GM20000 (cell line): ENCODE measurements around the gene PPP3CB.

Source experiments
- DNase-seq: peaks from one replicate; pipeline ENCODE4 v3.0.0; 2012; ENCODE audit warnings: low spot score
- TF ChIP-seq, protein P1 (sequence below): IDR thresholded peaks from 2 replicates; pipeline ENCODE4 v1.5.1; 2012; ENCODE audit warnings: mild to moderate bottlenecking, control low read depth; ENCODE audit errors: extremely low read depth, missing control alignments

PPP3CB gene

DNA sequence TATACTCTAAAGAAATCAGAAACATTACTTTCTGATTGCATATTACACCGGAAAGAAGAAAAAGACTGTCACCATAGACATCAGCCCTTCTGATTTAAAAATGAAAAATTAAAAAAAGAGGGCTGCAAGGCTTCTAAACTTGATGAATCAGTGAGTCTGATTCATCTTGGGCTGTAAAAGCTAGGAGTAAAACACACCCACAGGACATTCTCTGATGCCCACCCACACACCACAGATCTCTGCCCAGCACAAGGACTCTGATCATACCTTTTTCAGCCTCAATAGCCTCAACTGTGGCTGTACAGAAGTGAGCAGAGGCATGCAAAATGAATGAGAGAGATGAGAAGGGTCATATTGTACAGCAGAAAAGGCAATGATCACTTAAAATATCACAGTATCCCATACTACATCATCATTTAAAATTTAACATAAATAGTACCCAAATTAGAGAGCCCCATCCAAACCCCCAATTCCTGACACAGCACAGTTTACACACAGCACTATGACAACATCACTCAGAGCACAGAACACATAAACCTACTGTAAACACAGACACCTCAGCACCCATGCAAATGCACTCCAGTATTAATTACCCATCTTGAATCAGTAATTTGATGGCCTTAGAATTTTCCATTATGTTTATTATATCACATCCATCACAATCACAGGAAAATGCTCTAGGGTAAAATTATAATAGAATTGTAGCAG is 56.1 kb downstream of the PPP3CB start:
- no peak for DNase-seq
- TF ChIP-seq, protein P1, sequence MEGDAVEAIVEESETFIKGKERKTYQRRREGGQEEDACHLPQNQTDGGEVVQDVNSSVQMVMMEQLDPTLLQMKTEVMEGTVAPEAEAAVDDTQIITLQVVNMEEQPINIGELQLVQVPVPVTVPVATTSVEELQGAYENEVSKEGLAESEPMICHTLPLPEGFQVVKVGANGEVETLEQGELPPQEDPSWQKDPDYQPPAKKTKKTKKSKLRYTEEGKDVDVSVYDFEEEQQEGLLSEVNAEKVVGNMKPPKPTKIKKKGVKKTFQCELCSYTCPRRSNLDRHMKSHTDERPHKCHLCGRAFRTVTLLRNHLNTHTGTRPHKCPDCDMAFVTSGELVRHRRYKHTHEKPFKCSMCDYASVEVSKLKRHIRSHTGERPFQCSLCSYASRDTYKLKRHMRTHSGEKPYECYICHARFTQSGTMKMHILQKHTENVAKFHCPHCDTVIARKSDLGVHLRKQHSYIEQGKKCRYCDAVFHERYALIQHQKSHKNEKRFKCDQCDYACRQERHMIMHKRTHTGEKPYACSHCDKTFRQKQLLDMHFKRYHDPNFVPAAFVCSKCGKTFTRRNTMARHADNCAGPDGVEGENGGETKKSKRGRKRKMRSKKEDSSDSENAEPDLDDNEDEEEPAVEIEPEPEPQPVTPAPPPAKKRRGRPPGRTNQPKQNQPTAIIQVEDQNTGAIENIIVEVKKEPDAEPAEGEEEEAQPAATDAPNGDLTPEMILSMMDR: no peak

DNA sequence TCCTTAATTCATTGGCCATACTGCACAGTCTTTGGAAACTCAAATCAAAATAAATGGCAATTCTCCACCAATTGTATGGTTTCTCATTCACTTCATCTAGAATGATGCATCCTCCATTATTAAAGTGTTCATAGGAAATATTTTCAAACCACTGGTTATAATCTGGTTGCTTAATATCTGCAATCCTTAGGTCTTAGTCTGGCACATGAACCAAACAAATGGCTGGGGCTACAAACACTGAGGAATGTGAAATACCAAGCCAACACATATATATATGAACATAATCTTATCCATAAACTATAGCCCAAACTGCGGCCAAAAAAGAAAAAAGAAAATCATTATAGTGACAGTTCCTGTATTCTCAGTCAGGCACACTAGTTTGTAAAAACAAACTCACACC is 56.8 kb downstream of the PPP3CB start:
- DNase-seq: no peak
- TF ChIP-seq, protein P1: no peak

- TF ChIP-seq, protein P1: no peak
- DNase-seq: no peak
These were observed 62.3 kb downstream of the PPP3CB start, which contains the start of gene MSS51 for GRCh38 chr10:73433538-73433867. Gene MSS51 (minus strand): TSS chr10:73433561. CDS start chr10:73428284, 5,277 bp downstream.

DNA sequence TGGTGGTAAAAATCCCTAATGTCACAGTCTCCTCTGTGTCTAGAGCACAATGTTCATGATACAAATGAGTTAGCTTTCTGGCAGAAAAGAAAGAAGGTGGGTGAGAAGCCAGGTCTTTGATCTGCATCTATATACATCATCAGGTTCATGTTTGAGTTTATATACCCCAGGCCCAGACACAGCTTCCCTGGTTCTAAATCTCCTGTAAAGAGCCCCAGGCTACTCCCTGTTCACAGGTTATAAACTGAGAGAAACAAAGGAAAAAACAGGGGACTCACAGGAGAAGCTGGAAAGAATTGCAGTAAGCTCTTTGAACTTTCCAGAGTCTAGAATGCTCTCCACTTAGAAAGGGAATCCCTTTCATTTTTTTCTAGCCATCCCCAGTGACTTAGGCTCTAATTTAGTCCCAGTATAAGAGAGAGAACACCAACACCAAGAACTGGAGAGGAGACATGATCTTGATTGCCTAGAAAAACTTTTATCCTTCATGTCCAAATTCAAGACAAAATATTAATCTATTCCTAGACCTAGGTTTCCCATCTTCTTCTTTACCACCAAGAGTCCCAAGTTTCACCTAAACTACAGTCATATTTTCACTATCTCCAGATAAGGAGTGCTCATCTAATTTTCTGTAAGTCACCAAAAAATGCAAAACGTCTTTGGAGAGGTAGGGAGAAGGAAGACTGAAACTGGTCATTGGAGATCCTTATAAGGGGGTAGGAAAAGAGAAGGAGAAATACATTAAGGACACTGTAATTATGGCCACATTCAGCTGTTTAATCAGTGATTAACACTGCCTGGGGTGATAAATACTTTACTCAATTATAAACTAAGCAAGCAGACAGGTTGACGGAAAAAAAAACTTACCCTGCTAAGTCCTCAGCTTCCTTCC is 62.9 kb downstream of the PPP3CB start:
- TF ChIP-seq, protein P1: no peak
- DNase-seq: no peak

GRCh38 chr10:73426318-73426717 is 69.5 kb downstream of the PPP3CB start:
- TF ChIP-seq, protein P1: no peak
- DNase-seq: no peak

DNA sequence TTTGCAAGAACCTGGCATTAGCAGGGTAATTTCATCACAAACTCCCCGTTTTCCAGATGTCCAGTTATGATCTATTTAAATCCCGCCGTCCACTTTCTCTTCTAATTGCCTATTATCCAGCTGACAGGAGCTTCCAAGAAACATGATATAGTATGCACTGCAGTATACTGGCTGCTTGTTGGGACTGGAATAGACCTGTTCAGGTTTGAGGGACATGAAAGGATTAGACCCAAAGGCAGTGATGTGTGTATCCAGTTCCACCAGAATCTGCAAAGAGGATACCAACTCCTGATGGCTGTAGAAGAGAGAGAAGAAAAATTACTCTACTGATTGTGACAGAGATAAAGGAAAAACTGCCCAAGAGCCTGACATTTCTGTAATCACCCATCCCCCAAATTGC is 71.3 kb downstream of the PPP3CB start:
- DNase-seq: no peak
- TF ChIP-seq, protein P1: no peak

DNA sequence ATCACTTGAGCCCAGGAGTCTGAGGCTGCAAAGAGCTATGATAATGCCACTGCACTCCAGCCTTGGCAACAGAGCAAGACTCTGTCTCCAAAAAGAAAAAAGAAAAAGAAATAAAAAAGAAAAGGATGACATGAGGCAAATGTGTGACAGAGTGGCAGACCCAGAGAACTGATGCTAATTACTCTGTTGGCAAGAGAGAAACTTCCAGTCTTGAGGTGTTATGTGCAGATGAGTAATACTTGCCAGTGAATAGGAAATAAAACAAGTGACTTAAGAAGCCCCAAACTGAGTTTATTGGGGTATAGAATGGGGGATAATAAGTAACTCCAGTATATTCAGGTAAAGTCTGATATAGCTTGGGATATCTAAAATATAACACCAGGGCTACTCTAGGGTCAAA is 72.5 kb downstream of the PPP3CB start:
- TF ChIP-seq, protein P1: no peak

More for the DNA sequence above, 72.5 kb downstream of the PPP3CB start:
- DNase-seq: no peak
